Osteocyte (in vitro differentiated cells): Measurements from ENCODE around the gene KRTAP19-8. TPM values are rescaled to one million over a fixed set of nuclear protein-coding genes. Genes with fewer than 3 reads are reported as not detected.

ENCODE experiments used
- DNase-seq: peaks from one replicate; pipeline ENCODE4 v3.0.0; 2021; ENCODE audit warnings: mixed read lengths; ENCODE audit not compliant: unreplicated experiment; ENCODE audit errors: extremely low spot score
- H3K27ac Mint-ChIP-seq: one replicate; pipeline ENCODE4 v1.8.0; 2021; ENCODE audit warnings: mild to moderate bottlenecking, mixed read lengths; ENCODE audit not compliant: unreplicated experiment
- H3K27me3 Mint-ChIP-seq: one replicate; pipeline ENCODE4 v1.8.0; 2021; ENCODE audit warnings: mixed read lengths; ENCODE audit not compliant: unreplicated experiment
- H3K36me3 Mint-ChIP-seq: one replicate; pipeline ENCODE4 v1.8.0; 2021; ENCODE audit warnings: mixed read lengths; ENCODE audit not compliant: unreplicated experiment
- H3K4me1 Mint-ChIP-seq: one replicate; pipeline ENCODE4 v1.8.0; 2021; ENCODE audit warnings: mixed read lengths; ENCODE audit not compliant: unreplicated experiment
- H3K4me3 Mint-ChIP-seq: one replicate; pipeline ENCODE4 v1.8.0; 2021; ENCODE audit warnings: mild to moderate bottlenecking, moderate library complexity, mixed read lengths; ENCODE audit not compliant: unreplicated experiment
- H3K9me3 Mint-ChIP-seq: one replicate; pipeline ENCODE4 v1.8.0; 2021; ENCODE audit warnings: mixed read lengths; ENCODE audit not compliant: unreplicated experiment
- total RNA-seq: library from RNA; stranded (reverse); gene quantifications from 2 replicates; pipeline ENCODE4 v1.2.1, GENCODE V29; 2021
- TF ChIP-seq, protein P1 (sequence below): fragments of 200-600 bp; sonication (generic); IDR thresholded peaks from 2 replicates; pipeline ENCODE4 v1.5.0; 2021; ENCODE audit warnings: antibody characterized with exemption, mild to moderate bottlenecking, moderate library complexity

The KRTAP19-8 gene
- total RNA-seq, 1 donor from 2014 or later, result not detected

DNA sequence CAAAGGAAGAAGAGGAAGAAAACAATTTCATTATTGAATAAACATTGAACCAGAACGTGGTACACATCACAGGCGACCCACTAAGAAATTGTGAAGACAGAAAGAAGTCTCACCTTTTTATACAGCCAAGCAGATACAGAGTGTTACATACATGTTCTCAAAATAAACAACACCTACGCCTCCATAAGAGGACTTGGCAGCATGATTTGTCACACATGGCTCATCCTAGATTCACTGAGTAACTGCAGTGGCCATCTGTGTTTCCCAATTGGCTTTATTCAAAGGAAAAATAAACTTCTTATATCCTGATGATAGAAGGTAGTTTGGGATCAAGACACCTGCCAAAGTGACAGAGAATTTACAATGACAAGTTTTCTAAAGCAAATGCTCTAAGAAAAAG, 7.6 kb upstream of the KRTAP19-8 start:
- H3K27me3 Mint-ChIP-seq, result no peaks in the 10 kb centered on the region
- no peaks in the 10 kb centered on the region for H3K36me3 Mint-ChIP-seq
- no peak overlapping the region for H3K27ac Mint-ChIP-seq
- H3K4me1 Mint-ChIP-seq, result no peaks in the 10 kb centered on the region
- TF ChIP-seq, protein P1, sequence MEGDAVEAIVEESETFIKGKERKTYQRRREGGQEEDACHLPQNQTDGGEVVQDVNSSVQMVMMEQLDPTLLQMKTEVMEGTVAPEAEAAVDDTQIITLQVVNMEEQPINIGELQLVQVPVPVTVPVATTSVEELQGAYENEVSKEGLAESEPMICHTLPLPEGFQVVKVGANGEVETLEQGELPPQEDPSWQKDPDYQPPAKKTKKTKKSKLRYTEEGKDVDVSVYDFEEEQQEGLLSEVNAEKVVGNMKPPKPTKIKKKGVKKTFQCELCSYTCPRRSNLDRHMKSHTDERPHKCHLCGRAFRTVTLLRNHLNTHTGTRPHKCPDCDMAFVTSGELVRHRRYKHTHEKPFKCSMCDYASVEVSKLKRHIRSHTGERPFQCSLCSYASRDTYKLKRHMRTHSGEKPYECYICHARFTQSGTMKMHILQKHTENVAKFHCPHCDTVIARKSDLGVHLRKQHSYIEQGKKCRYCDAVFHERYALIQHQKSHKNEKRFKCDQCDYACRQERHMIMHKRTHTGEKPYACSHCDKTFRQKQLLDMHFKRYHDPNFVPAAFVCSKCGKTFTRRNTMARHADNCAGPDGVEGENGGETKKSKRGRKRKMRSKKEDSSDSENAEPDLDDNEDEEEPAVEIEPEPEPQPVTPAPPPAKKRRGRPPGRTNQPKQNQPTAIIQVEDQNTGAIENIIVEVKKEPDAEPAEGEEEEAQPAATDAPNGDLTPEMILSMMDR, result no peak
- H3K4me3 Mint-ChIP-seq, result no peak overlapping the region
- H3K9me3 Mint-ChIP-seq, result no peaks in the 10 kb centered on the region
- no peak for DNase-seq

DNA sequence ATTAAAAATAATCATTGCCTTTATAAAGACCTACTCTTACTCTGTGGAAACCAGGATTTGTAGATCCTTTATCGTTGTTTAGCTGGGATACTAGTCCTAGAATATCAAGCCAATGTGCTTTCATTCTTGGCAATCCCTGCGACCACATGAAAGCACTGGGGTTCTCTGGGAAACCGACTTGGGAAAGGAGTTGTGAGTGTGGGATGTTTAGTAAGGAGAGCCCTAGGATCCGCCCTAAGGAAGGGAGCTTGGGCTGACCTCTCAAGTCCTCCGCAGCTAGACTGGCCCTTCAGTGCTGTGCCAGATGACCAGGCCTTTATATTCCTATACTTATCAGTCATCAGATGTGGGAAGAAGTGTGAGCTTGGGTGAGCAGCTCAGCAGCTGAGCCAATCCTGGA, 5.2 kb upstream of the KRTAP19-8 start:
- H3K4me3 Mint-ChIP-seq, result no peak overlapping the region
- H3K36me3 Mint-ChIP-seq, result no peaks in the 10 kb centered on the region
- H3K27me3 Mint-ChIP-seq, result peaks cover 7% of the 10 kb centered on the region
- TF ChIP-seq, protein P1, result no peak
- no peaks in the 10 kb centered on the region for H3K4me1 Mint-ChIP-seq
- H3K9me3 Mint-ChIP-seq, result no peaks in the 10 kb centered on the region
- no peak overlapping the region for H3K27ac Mint-ChIP-seq
- DNase-seq, result no peak

DNA sequence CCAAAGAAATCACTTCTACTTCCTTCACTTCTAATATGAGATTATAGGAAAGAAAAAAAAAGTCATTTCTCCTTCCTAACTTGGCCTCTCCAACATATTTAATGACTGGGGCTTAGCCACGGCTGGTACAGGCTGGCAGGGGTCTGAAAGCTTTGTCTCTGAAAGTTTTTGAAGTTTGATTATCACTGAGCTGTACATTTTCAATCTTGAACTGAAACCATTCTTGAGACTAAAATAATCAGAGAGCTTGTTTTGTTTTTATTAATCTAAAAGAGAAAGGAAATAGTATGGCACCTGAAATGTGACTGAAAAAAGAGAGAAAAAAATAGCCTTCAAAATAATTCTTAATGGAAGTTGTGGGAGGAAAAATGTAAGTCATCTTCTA, 3.8 kb upstream of the KRTAP19-8 start:
- TF ChIP-seq, protein P1, result no peak
- Mint-ChIP-seq H3K27ac (no peak overlapping the region), H3K4me3 (no peak overlapping the region), H3K4me1 (no peaks in the 10 kb centered on the region), H3K36me3 (no peaks in the 10 kb centered on the region), H3K9me3 (no peaks in the 10 kb centered on the region), H3K27me3 (peaks cover 7% of the 10 kb centered on the region)
- DNase-seq, result no peak

DNA sequence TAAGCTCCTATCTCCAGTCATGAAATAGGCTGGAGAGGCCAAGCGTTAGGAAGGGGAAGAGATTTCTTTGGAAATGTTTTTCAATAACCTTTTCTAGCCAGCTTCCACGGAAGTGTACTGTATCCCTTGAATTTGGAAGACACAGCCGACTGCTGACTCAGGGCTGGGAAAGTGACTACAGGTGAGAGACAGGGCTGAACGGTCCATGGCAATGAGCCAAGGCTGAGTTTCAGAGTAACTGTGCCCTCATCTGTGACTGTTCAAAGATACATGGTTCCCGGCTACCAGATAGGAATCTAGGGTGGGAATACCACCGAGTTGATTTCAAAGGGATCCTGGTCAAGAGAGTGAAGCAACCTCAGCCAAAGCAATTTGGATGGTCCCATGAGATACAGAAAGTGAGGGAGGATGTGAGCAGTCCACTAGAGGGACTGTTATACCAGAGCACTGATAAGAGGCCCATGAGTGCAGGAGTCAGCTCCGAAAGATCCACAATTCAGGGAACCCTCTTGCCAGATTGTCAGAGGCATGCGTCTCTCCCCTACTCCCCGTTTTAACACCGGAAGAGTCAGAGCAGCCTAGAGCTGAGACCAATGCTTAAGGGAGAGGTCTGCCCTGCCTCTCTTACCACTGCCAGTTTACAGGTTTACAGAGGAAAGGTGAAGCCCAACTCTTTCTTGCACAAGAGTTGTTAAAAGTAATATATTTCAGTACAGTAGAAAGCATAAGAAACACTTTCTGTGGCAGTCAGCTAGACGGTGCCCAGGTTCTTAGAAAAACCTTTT, 3.2 kb upstream of the KRTAP19-8 start:
- no peaks in the 10 kb centered on the region for H3K36me3 Mint-ChIP-seq
- H3K9me3 Mint-ChIP-seq, result no peaks in the 10 kb centered on the region
- DNase-seq, result no peak
- TF ChIP-seq, protein P1, result no peak
- no peak overlapping the region for H3K27ac Mint-ChIP-seq
- no peak overlapping the region for H3K4me3 Mint-ChIP-seq
- no peaks in the 10 kb centered on the region for H3K4me1 Mint-ChIP-seq
- H3K27me3 Mint-ChIP-seq, result peaks cover 7% of the 10 kb centered on the region

DNA sequence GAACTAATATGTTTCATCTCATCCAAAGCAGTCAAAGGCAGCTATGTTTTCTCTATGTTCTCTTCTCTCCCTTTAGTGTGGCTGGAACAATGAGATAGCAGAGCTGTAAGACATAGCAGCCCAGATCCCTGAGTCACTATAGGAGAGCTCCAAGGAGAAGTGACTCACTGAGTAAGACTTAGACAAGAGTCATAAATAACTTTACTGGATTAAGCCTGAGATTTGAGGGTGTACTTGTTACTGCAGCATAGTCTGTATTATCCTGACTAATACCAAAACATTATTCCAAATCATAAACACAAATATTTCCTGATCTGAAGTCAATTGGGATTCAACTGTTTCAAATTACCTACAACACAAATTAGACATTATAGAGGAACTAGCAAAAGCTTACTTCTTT, 3.9 kb downstream of the KRTAP19-8 start:
- no peaks in the 10 kb centered on the region for H3K4me1 Mint-ChIP-seq
- no peak for DNase-seq
- H3K36me3 Mint-ChIP-seq, result no peaks in the 10 kb centered on the region
- no peak overlapping the region for H3K4me3 Mint-ChIP-seq
- TF ChIP-seq, protein P1, result no peak
- H3K9me3 Mint-ChIP-seq, result peaks cover 10% of the 10 kb centered on the region
- no peak overlapping the region for H3K27ac Mint-ChIP-seq
- peaks cover 5% of the 10 kb centered on the region for H3K27me3 Mint-ChIP-seq
